Renal pelvis (tissue), 4 donors: ENCODE data around the gene SNX3. TPM values are rescaled to one million over a fixed set of nuclear protein-coding genes. Genes with fewer than 3 reads are reported as not detected.
"Not testable (repeated sequence)": the region's sequence is repeated elsewhere in the genome, so short reads cannot be mapped to it uniquely, and the experiment has no call there.

Source experiments
- DNase-seq: peaks from one replicate; pipeline ENCODE4 v3.0.0-alpha.2; 2013
- polyA plus RNA-seq, 3 donors: library from polyadenylated mRNA; unstranded; fragments of 120-200 nt; gene quantifications; one replicate each; pipeline ENCODE4 v1.2.1, GENCODE V29; 2013; ENCODE audit not compliant: insufficient read length in 3 of 3

The SNX3 gene
- polyA plus RNA-seq, 3 donors, result 184 to 217 (median 186) TPM

- DNase-seq, result no peak
Measured at GRCh38 chr6:108277295-108277694, 16.5 kb upstream of the SNX3 start.

GRCh38 chr6:108275976-108276375 is 15.1 kb upstream of the SNX3 start:
- DNase-seq, result no peak

DNA sequence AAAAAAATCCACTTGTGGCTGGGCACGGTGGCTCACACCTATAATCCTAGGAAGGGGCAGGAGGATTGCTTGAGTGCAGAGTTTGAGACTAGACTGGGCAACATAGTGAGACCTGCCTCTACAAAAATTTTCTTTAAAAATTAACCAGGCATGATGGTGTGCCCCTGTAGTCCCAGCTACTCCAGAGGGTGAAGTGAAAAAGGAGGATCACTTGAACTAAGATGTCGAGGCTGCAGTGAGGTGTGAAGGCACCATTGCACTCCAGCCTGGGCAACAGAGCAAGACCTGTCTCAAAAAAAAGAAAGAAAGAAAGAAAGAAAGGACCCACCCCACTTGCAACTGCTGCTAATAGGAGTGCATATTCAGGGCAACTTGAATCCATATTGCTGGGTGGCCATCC is 13.7 kb upstream of the SNX3 start:
- no peak for DNase-seq

DNA sequence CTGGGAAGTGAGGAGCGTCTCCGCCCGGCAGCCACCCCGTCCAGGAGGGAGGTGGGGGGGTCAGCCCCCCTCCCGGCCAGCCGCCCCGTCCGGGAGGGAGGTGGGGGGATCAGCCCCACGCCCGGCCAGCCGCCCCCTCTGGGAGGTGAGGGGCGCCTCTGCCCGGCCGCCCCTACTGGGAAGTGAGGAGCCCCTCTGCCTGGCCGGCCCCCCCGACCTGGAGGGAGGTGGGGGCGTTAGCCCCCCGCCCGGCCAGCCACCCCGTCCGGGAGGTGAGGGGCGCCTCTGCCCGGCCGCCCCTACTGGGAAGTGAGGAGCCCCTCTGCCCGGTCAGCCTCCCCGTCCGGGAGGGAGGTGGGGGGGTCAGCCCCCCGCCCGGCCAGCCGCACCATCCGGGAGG is 9.1 kb upstream of the SNX3 start:
- DNase-seq, result not testable (repeated sequence)

GRCh38 chr6:108268845-108269244 is 8.0 kb upstream of the SNX3 start:
- no peak for DNase-seq

- DNase-seq, result no peak
Measured at GRCh38 chr6:108263371-108263770, 2.5 kb upstream of the SNX3 start.

DNA sequence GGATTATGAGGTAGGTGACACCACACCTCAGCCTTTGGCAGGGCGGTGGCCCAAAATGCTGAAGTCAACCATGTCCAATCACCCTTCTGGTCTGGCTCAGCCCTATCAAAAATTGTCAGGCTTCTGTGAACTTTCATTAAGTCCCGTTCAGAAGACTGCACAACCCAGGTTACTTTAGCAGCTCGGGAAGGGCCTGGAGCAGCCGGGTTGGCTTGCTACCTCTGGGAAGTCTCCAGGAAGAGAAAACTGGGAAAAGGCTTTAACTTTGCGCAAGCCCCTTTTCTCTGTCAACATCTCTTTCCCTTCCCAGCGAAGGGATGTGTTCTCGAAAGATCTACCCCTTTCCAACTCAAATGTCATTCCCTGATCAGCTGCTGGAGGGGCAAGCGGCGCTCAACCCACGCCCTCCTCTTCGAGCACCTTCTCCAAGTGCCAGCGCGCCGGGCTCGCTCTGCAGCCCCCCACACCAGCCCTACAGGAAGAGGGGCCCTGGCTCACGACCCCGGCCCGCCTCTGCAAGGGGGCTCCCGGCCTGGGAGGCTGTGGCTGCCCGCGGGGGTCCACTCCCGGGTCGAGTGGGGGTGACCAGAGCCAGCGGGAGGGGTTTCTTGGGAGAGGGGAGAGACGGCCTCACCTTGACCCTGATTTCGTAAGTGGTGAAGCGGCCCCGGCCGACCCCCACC is 573 bp downstream of the SNX3 start:
- DNase-seq, result peak; percentile 43

- DNase-seq, result no peak
Measured at GRCh38 chr6:108254433-108255410, 6.1 kb downstream of the SNX3 start.

DNA sequence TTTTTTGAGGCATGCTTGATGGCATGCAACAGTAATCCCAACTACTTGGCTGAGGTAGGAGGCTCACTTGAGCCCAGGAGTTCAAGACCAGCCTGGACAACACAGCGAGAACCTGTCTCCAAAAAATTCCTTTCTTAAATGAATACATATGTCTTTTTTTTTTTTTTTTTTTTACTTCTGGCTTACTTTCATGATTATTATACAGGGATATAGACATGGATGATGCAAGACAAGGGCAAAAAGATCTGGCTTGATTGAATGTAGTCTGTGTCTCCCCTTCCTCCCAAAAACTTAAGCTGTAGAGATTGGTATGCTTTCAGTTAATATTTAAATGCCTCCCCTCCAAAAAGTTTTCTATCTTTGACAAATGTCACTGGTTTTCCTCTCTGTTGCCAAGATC is 7.6 kb downstream of the SNX3 start:
- DNase-seq, result no peak

DNA sequence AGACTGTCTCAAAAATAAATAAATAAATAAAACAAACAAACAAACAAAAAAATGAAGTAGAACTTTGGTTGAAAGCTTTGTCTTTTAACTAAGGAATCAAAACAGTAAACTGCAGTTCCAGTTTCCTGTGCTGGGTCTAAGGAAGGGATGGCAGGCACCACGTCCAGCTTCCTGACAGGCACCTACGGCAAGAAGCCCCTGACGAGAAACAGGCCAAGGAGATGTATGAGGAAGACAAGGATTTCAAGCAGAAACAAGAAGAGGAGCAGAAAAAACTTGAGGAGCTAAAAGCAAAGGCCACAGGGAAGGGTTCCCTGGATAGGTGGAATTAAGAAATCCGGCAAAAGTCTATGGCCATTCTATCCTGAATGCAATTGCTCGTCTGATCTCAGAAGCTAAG is 8.8 kb downstream of the SNX3 start:
- no peak for DNase-seq

- no peak for DNase-seq
Measured at GRCh38 chr6:108251252-108251651, 9.6 kb downstream of the SNX3 start.

DNA sequence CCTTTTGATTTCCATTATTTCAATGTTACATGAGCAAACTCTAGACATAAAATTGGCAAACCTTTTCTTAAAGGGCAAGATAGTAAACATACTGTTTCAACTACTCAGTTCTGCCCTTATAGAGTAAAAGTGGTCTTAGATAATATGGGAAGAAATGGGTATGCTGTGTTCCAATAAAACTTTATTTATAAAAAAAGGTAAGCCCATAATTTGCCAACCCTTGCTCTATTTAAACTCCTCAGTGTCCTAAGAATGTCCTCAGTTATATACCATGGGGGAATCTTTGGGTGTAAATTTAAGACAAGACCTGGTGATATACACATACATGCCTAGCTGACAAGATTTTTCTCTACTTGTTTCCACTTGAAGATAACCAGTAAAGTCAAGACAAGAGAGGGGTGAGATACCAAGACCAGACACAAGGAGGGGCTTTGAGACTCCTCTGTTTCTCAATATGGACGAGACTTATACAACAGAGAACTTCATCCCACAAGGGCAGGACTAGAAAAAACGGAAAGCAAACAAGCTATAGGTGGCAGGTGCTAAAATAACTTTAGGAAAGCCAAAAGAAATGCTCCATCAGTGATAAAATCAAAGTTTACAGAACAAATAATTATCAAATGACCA is 10.5 kb downstream of the SNX3 start:
- DNase-seq, result no peak

GRCh38 chr6:108247965-108248536 is 12.8 kb downstream of the SNX3 start:
- DNase-seq, result no peak

DNA sequence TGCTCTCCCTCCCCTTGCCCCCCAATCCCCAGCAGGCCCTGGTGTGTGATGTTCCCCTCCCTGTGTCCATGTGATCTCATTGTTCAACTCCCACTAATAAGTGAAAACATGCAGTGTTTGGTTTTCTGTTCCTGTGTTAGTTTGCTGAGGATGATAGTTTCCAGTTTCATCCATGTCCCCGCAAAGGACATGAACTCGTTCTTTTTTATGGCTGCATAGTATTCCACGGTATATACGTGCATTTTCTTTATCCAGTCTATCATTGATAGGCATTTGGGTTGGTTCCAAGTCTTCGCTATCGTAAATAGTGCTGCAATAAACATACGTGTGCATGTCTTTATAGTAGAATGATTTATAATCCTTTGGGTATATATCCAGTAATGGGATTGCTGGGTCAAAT is 15.7 kb downstream of the SNX3 start:
- DNase-seq, result not testable (repeated sequence)

- DNase-seq, result no peak
Measured at GRCh38 chr6:108243836-108244235, 17.0 kb downstream of the SNX3 start.

- no peak for DNase-seq
Measured at GRCh38 chr6:108242721-108243120, 18.1 kb downstream of the SNX3 start.

DNA sequence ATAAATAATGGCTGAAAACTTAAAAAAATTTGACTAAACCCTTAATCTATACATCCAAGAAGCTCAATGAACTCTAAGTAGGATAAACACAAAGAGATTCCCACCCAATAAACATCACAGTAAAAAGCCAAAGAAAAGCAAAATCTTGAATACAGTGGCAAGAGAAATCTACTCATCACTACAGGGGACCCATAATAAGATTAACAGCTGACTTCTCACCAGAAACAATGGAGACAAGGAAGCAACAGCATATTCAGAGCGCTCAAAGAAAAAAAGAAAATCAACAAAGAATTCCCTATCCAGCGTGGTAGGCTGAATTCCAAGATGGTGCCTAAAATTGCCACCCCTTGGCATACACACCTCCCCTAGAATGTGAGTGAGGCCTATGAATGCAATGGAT is 18.6 kb downstream of the SNX3 start:
- no peak for DNase-seq

DNA sequence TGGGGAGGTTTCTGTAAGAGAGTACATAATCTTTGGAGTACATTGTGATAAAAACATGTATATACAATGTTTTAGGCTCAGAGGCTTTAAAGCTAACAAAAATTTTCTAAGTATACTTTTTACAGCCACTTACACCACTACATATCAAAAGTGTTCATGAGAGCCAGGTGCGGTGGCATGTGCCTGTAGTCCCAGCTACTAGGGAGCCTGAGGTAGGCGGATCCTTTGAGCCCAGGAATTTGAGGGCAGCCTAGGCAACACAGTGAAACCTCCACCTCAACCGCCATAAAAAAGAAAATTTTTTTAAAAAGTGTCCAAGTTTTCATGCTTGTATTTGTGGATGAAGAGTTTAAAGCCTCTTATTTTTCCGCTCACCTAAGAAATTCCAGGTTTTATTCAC is 22.5 kb downstream of the SNX3 start:
- no peak for DNase-seq

DNA sequence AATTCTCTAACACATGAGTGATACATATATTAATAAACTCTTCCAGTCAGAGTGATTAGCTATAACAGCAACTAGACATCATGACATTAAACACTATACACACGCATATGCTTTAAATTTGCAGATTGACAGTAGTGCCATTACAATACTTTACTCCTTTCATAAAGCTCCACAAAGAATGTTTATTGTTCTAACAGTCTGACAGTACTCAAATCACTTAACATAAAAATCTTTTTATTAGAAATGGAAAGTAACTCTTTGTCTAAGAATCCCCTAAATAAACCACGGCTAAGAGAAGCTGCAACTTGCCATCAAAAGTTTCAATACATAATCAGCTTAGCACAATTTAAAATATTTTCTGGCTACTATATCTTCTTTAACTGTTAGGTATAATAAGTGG is 24.0 kb downstream of the SNX3 start:
- DNase-seq, result no peak

- DNase-seq, result no peak
Measured at GRCh38 chr6:108235127-108235526, 25.7 kb downstream of the SNX3 start.

DNA sequence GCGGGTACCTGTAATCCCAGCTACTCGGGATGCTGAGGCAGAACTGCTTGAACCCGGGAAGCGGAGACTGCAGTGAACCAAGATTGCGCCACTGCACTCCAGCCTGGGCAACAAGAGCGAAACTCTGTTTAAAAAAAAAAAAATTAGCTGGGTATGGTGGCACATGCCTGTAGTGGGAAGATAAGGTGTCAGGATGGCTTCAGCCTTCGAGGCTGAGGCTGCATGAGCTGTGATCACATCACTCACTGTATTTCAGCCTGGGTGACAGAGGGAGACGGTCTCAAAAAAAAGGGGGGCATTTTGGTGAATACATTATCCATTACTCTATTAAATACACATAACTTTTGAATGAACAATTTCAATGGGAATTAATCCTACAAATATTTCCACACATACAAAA is 32.4 kb downstream of the SNX3 start:
- DNase-seq, result no peak

- no peak for DNase-seq
Measured at GRCh38 chr6:108227290-108227689, 33.5 kb downstream of the SNX3 start.
